ENCODE data around the gene ROBO2.

DNA sequence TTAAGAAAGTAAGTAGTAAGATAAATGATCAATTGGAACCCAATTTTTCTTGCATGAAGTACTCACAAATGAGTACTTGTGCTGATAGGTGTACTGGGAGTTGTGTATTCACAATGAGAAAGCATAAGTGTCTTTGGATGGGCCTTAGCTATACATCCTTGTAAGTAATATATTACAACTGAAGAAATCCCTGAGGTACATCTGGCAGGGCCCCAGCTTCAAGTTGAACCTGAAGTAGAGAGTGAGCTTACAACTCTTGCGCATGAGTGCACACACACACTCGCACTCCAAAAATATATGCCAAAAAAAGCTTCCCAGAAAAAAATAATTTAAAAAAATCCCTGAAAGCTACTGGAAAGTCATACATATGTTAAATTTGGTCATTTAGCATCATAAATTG, 222.5 kb downstream of the ROBO2 start:
- TF ChIP-seq, protein P1, sequence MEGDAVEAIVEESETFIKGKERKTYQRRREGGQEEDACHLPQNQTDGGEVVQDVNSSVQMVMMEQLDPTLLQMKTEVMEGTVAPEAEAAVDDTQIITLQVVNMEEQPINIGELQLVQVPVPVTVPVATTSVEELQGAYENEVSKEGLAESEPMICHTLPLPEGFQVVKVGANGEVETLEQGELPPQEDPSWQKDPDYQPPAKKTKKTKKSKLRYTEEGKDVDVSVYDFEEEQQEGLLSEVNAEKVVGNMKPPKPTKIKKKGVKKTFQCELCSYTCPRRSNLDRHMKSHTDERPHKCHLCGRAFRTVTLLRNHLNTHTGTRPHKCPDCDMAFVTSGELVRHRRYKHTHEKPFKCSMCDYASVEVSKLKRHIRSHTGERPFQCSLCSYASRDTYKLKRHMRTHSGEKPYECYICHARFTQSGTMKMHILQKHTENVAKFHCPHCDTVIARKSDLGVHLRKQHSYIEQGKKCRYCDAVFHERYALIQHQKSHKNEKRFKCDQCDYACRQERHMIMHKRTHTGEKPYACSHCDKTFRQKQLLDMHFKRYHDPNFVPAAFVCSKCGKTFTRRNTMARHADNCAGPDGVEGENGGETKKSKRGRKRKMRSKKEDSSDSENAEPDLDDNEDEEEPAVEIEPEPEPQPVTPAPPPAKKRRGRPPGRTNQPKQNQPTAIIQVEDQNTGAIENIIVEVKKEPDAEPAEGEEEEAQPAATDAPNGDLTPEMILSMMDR (IDR thresholded peaks at IDR 0.05 in 8 of 11, conservative IDR thresholded peaks at IDR 0.05 in 3 of 11): no peak
- TF ChIP-seq POLR2A (IDR thresholded peaks at IDR 0.05) (no peak), POLR2AphosphoS5 (IDR thresholded peaks at IDR 0.05) (no peak)
